Cardiac fibroblast (primary cell): Measurements from ENCODE around the gene PCGF5.
"Not testable (repeated sequence)": the region's sequence is repeated elsewhere in the genome, so short reads cannot be mapped to it uniquely, and the experiment has no call there.

Experiments
- DNase-seq, 2 donors: peaks; one replicate each; pipeline versions ENCODE4 v3.0.0 to v3.0.0-alpha.2; 2010; ENCODE audit warnings: low read depth in 2 of 2
- H3K4me3 ChIP-seq, 2 donors: replicated peaks in 1 of 2; 1 replicate in 1 of 2; 2 replicates in 1 of 2; pipeline ENCODE4 v1.5.1; 2011; ENCODE audit warnings: low read depth in 2 of 2, low read length in 2 of 2, mild to moderate bottlenecking in 2 of 2, moderate library complexity in 1 of 2
- CTCF ChIP-seq: IDR thresholded peaks from one replicate; pipeline ENCODE4 v1.5.1; 2011; ENCODE audit warnings: low read depth, mild to moderate bottlenecking, low read length, inconsistent platforms

The PCGF5 gene

GRCh38 chr10:91257310-91257709 is 36.8 kb downstream of the PCGF5 start:
- TF ChIP-seq CTCF: no peak
- H3K4me3 ChIP-seq: no peak overlapping the region
- no peak for DNase-seq

DNA sequence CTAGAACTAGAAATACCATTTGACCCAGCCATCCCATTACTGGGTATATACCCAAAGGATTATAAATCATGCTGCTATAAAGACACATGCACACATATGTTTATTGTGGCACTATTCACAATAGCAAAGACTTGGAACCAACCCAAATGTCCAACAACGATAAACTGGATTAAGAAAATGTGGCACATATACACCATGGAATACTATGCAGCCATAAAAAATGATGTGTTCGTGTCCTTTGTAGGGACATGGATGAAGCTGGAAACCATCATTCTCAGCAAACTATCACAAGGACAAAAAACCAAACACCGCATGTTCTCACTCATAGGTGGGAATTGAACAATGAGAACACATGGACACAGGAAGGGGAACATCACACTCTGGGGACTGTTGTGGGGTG is 40.0 kb downstream of the PCGF5 start:
- not testable (repeated sequence) for H3K4me3 ChIP-seq, DNase-seq

GRCh38 chr10:91271886-91272285 is 51.4 kb downstream of the PCGF5 start:
- DNase-seq: peak in 1 of 2 donors; percentile 28
- no peak for TF ChIP-seq CTCF
- H3K4me3 ChIP-seq: no peak overlapping the region

DNA sequence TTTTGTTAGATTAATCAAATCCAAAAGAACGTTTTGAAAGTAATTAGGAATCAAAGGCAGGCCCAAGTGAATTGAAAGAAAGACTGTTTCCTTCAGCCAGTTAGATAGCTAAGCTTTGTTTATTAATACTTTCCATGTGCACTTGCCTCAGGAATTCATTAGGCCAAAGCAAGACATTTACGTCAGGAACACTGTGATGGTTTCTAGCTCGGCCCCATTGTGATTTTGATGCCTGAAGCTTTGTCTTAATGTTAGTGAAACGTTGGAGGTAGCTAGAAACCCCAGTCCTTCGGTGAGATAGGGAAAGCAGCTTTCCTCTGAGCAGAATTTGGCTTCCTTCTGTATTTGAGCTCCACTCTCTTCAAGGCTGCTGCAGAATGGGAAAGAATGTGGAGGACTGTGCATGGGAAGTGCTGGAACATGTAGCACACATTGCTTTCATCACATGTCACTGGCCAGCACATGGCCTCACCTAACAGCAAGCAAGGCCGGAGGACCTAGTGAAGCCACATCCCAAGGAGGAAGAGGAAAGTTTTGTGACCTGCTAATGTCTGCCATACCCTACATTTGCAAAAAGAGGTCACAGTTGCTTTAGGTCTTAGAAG is 64.1 kb downstream of the PCGF5 start:
- no peak overlapping the region for H3K4me3 ChIP-seq
- no peak for TF ChIP-seq CTCF
- DNase-seq: no peak

GRCh38 chr10:91286572-91286971 is 66.1 kb downstream of the PCGF5 start:
- no peak for TF ChIP-seq CTCF
- no peak overlapping the region for H3K4me3 ChIP-seq
- DNase-seq: no peak

- peak in 1 of 2 donors; percentile 49 for DNase-seq
- no peak overlapping the region for H3K4me3 ChIP-seq
- TF ChIP-seq CTCF: no peak
Observed at GRCh38 chr10:91287276-91287675, 66.8 kb downstream of the PCGF5 start.

- TF ChIP-seq CTCF: no peak
- no peak for DNase-seq
- no peak overlapping the region for H3K4me3 ChIP-seq
Observed at GRCh38 chr10:91287912-91288311, 67.4 kb downstream of the PCGF5 start.
